PFSK-1 (cell line): ENCODE measurements around the gene TRPV5.

Experiments
- POLR2AphosphoS5 ChIP-seq: IDR thresholded peaks from 2 replicates; pipeline ENCODE4 v1.6.1; 2012; ENCODE audit warnings: low read depth, mild to moderate bottlenecking, control low read depth, low read length, moderate library complexity
- SIN3A ChIP-seq: IDR thresholded peaks from 2 replicates; pipeline ENCODE4 v1.6.1; 2012; ENCODE audit warnings: mild to moderate bottlenecking, low read length, moderate library complexity, borderline replicate concordance; ENCODE audit not compliant: insufficient read depth
- TAF1 ChIP-seq: IDR thresholded peaks from 2 replicates; pipeline ENCODE4 v1.6.1; 2012; ENCODE audit warnings: low read length, control low read depth, borderline replicate concordance; ENCODE audit not compliant: insufficient read depth

GRCh38 chr7:142905759-142906158, 27.8 kb downstream of the TRPV5 start:
- TF ChIP-seq POLR2AphosphoS5 (no peak), TAF1 (no peak), SIN3A (no peak)
